ENCODE data around the gene SPOCK3. TPM values are rescaled to one million over a fixed set of nuclear protein-coding genes. Genes with fewer than 3 reads are reported as not detected.
"Not testable (repeated sequence)": the region's sequence is repeated elsewhere in the genome, so short reads cannot be mapped to it uniquely, and the experiment has no call there.

SPOCK3 gene
- total and polyA plus RNA-seq, 2 donors (not counting 3 experiments of a cell fraction or from before 2014, with no cell fraction given): 0.10 TPM; not detected in 1

GRCh38 chr4:166850398-166850797 lies 383.9 kb downstream of the SPOCK3 start:
- CTCF ChIA-PET; H3K4me2 ChIP-seq (ENCODE audit: insufficient read depth, low read length); H3K27me3 ChIP-seq (ENCODE audit: control insufficient read depth in 2 of 2, insufficient read depth in 2 of 2, low read length in 2 of 2); DNase-seq (ENCODE audit: low read depth, low spot score); H3K9me3 ChIP-seq (replicated peaks; ENCODE audit: control insufficient read depth, insufficient read depth, low read length); FAIRE-seq; H3K9ac ChIP-seq (replicated peaks; ENCODE audit: extremely low read depth, insufficient read depth, low read length); intact Hi-C loops (cut with micrococcal nuclease); H3K27ac ChIP-seq (ENCODE audit: insufficient read depth, low read depth, low read length); H3K36me3 ChIP-seq (ENCODE audit: control insufficient read depth in 2 of 2, extremely low read depth in 1 of 2, insufficient read depth in 2 of 2, low read length in 2 of 2); POLR2A ChIA-PET; dilution Hi-C loops (cut with MboI; ENCODE audit: extremely low pct_ligation_motif_present, low sequenced_read_pairs); H3K4me3 ChIP-seq (replicated peaks in 1 of 3; ENCODE audit: insufficient read depth in 1 of 3, low read depth in 1 of 3, low read length in 3 of 3); BruUV-seq (replicated peaks); H3K4me1 ChIP-seq (ENCODE audit: control insufficient read depth, extremely low read depth, insufficient read depth, low read length); H2AFZ ChIP-seq (ENCODE audit: low read depth, low read length); H3K79me2 ChIP-seq (ENCODE audit: control insufficient read depth, insufficient read depth, low read length); H4K20me1 ChIP-seq (replicated peaks; ENCODE audit: control insufficient read depth, extremely low read depth, insufficient read depth, low read length); H3K9me1 ChIP-seq (replicated peaks; ENCODE audit: control insufficient read depth, extremely low read depth, insufficient read depth, low read length): not testable (repeated sequence)

DNA sequence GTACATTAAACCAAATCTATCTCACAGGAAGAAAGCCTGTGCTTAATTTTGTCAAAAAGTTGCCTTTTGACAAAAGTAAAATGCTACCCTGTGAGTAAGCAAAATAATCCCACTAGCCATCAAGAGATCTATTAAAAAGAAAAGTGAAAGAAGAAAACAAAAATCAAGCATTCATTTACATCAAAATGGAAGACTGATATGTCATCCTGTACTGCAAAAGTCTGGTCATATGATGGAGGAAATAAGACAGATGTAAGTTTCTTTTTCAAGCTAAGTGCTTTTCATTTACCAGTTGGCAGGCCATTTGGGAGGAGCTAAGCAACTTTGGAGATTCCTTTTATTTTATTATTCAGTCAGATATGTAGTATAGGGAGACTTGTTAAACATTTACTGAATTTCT lies 387.4 kb downstream of the SPOCK3 start:
- DNase-seq (ENCODE audit: low read depth, low spot score): no peak
- CTCF ChIA-PET: no interaction called here
- H3K9ac ChIP-seq (replicated peaks; ENCODE audit: extremely low read depth, insufficient read depth, low read length): no peak overlapping the region
- no peak overlapping the region for H3K4me3 ChIP-seq (replicated peaks in 1 of 3; ENCODE audit: insufficient read depth in 1 of 3, low read depth in 1 of 3, low read length in 3 of 3)
- FAIRE-seq: no peak
- no peak overlapping the region for H2AFZ ChIP-seq (ENCODE audit: low read depth, low read length)
- no peaks in the 10 kb centered on the region for H3K36me3 ChIP-seq (ENCODE audit: control insufficient read depth in 2 of 2, extremely low read depth in 1 of 2, insufficient read depth in 2 of 2, low read length in 2 of 2)
- dilution Hi-C loops (cut with MboI; ENCODE audit: extremely low pct_ligation_motif_present, low sequenced_read_pairs): no loop called here
- H3K79me2 ChIP-seq (ENCODE audit: control insufficient read depth, insufficient read depth, low read length): no peaks in the 10 kb centered on the region
- no TSS peak for BruUV-seq (replicated peaks)
- intact Hi-C loops (cut with micrococcal nuclease): loop anchor here (5.0 kb wide), 1 partner anchor 1080 kb away; no protein-coding TSS in a partner anchor
- H3K27ac ChIP-seq (ENCODE audit: insufficient read depth, low read depth, low read length): no peak overlapping the region
- TF ChIP-seq MAX (IDR thresholded peaks at IDR 0.05; ENCODE audit: insufficient read depth, insufficient read length): no peak
- TF ChIP-seq JUN (IDR thresholded peaks at IDR 0.05; ENCODE audit: borderline replicate concordance, insufficient read depth, insufficient read length, low read depth): no peak
- TF ChIP-seq MYC (IDR thresholded peaks at IDR 0.05; ENCODE audit: low read depth, low read length): no peak
- TF ChIP-seq, protein P1, sequence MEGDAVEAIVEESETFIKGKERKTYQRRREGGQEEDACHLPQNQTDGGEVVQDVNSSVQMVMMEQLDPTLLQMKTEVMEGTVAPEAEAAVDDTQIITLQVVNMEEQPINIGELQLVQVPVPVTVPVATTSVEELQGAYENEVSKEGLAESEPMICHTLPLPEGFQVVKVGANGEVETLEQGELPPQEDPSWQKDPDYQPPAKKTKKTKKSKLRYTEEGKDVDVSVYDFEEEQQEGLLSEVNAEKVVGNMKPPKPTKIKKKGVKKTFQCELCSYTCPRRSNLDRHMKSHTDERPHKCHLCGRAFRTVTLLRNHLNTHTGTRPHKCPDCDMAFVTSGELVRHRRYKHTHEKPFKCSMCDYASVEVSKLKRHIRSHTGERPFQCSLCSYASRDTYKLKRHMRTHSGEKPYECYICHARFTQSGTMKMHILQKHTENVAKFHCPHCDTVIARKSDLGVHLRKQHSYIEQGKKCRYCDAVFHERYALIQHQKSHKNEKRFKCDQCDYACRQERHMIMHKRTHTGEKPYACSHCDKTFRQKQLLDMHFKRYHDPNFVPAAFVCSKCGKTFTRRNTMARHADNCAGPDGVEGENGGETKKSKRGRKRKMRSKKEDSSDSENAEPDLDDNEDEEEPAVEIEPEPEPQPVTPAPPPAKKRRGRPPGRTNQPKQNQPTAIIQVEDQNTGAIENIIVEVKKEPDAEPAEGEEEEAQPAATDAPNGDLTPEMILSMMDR (IDR thresholded peaks at IDR 0.05; ENCODE audit: extremely low read depth in 1 of 2, insufficient read depth in 1 of 2, low read depth in 1 of 2, low read length in 2 of 2): no peak
- no peak for TF ChIP-seq POLR2AphosphoS5 (IDR thresholded peaks at IDR 0.05; ENCODE audit: insufficient read depth, low read depth, low read length)
- no peak for TF ChIP-seq FOS (IDR thresholded peaks at IDR 0.05; ENCODE audit: borderline replicate concordance, insufficient read depth, low read length)
- no peak for TF ChIP-seq POLR2A (IDR thresholded peaks at IDR 0.05; ENCODE audit: low read depth, low read length)
- H3K4me1 ChIP-seq (ENCODE audit: control insufficient read depth, extremely low read depth, insufficient read depth, low read length): no peaks in the 10 kb centered on the region
- H3K9me1 ChIP-seq (replicated peaks; ENCODE audit: control insufficient read depth, extremely low read depth, insufficient read depth, low read length): no peaks in the 10 kb centered on the region
- H3K27me3 ChIP-seq (ENCODE audit: control insufficient read depth in 2 of 2, insufficient read depth in 2 of 2, low read length in 2 of 2): no peaks in the 10 kb centered on the region
- POLR2A ChIA-PET: no interaction called here
- no peak overlapping the region for H3K4me2 ChIP-seq (ENCODE audit: insufficient read depth, low read length)
- no peaks in the 10 kb centered on the region for H4K20me1 ChIP-seq (replicated peaks; ENCODE audit: control insufficient read depth, extremely low read depth, insufficient read depth, low read length)
- H3K9me3 ChIP-seq (replicated peaks; ENCODE audit: control insufficient read depth, insufficient read depth, low read length): peaks cover 2% of the 10 kb centered on the region
